Spleen (tissue), 7 donors: ENCODE results near the gene HGS.

Source experiments
- POLR2A ChIP-seq, 3 donors: fragments of 450-650 bp; IDR thresholded peaks; one replicate each; pipeline ENCODE4 v1.5.1; 2017; ENCODE audit warnings: antibody characterized with exemption in 3 of 3, mild to moderate bottlenecking in 1 of 3
- TF ChIP-seq, protein P1 (sequence below), 11 experiments: fragments of 200-600 bp in 7 of 11; fragments of 450-650 bp in 4 of 11; sonication (generic) in 4 of 11; IDR thresholded peaks in 8 of 11; conservative IDR thresholded peaks in 3 of 11; 1 replicate in 7 of 11; 2 replicates in 4 of 11; pipeline versions ENCODE4 v1.4.0 to v1.8.0; 2016 to 2021; ENCODE audit warnings: antibody characterized with exemption in 11 of 11, inconsistent platforms in 4 of 11, mild to moderate bottlenecking in 1 of 11
- donor health status: DM: no; HTN: no; CAD: no; lungs with moderate emphysema.
- donor health status: DM: no; HTN: no; CAD: no.
- donor health status: DM: no; HTN: no; CAD: no.

DNA sequence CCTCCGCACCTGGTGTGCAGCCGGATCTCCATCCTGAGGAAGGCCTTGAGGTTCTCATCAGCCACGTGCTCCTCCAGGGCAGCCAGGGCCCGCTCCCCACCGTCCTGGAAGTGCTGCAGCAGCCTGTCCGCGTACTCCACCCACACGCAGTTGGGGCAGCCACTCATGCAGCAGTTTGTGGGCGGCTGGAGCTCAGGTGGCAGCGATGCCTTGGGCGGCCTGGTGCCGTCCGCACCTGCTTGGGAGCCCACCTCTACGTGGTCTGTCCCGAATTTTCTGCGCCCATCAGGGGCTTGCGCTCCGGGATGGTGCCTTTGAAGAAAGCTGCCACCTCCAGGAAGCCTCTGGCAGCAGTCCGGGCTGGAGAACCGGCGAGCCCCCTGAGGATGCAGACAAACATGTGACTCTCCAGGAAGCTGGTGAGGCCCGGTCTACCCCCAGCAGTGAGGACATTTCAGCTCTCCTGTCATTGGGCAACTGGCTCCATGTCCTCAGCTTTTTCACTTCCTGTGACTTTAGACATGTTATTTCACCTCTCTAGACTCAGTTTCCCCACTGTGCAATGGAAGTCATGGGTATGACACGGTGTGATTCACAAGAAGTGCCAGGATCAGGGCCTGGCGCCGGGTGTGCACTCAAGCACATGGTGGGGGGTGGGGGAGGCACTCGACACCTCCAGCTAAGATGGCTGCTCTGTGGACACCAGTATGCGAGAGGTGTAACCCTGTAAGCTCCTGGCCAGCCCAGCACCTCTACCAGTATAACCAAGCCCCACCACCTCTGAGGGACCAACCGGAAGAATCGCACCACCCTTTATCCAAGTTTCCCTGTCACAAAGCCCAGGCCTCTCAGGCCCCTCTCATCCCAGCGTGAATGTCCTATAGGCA lies 18.4 kb upstream of the HGS start:
- TF ChIP-seq, protein P1, sequence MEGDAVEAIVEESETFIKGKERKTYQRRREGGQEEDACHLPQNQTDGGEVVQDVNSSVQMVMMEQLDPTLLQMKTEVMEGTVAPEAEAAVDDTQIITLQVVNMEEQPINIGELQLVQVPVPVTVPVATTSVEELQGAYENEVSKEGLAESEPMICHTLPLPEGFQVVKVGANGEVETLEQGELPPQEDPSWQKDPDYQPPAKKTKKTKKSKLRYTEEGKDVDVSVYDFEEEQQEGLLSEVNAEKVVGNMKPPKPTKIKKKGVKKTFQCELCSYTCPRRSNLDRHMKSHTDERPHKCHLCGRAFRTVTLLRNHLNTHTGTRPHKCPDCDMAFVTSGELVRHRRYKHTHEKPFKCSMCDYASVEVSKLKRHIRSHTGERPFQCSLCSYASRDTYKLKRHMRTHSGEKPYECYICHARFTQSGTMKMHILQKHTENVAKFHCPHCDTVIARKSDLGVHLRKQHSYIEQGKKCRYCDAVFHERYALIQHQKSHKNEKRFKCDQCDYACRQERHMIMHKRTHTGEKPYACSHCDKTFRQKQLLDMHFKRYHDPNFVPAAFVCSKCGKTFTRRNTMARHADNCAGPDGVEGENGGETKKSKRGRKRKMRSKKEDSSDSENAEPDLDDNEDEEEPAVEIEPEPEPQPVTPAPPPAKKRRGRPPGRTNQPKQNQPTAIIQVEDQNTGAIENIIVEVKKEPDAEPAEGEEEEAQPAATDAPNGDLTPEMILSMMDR (IDR thresholded peaks at IDR 0.05 in 8 of 11, conservative IDR thresholded peaks at IDR 0.05 in 3 of 11) = no peak
- no peak for TF ChIP-seq POLR2A (IDR thresholded peaks at IDR 0.05)
